ENCODE data around the gene PWWP2B.
"Not testable (repeated sequence)": the region's sequence is repeated elsewhere in the genome, so short reads cannot be mapped to it uniquely, and the experiment has no call there.

The PWWP2B gene

DNA sequence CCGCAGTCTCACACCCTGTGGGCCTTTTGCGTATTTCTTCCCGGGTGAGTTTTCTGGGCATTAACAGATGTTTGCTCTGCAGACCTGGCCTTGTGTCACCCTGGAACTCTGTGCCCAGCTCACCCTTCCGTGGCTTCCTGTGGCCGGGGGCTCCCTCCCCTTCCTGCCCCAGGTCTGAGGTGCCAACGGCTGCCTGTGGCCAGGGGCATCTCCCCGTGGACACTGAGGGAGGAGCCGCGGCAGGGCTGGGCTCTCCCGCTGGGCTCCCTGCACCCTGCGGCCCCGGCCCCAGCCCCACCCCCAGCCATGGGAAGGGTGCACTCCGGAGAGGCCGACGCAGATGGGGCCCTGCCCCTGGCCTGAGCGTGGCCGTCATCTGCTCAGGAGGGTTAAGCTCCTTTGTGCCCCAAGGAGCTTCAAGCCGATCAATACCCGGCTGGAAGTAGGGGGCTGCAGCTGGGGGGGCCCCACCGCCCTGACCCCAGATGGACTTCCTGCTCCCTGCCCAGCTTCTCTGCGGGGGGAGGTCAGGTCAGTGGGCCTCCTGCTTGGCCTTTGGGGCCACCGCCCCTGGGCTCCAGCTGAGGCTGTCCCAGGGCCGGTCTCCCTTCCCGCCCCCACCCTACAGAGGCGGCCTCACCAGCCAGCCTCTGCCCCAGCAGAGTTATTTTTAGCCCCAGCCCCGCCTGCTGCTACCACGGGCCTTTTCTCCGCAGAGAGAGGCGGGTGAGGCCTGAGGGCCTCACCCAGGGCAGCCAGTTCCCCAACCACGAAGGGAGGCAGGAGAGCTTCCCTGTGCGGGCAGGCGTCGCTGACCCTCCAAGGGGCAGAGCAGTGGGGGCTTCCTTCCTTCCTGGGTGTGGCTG lies 24.2 kb downstream of the PWWP2B start:
- peak; percentile 26 for DNase-seq

DNA sequence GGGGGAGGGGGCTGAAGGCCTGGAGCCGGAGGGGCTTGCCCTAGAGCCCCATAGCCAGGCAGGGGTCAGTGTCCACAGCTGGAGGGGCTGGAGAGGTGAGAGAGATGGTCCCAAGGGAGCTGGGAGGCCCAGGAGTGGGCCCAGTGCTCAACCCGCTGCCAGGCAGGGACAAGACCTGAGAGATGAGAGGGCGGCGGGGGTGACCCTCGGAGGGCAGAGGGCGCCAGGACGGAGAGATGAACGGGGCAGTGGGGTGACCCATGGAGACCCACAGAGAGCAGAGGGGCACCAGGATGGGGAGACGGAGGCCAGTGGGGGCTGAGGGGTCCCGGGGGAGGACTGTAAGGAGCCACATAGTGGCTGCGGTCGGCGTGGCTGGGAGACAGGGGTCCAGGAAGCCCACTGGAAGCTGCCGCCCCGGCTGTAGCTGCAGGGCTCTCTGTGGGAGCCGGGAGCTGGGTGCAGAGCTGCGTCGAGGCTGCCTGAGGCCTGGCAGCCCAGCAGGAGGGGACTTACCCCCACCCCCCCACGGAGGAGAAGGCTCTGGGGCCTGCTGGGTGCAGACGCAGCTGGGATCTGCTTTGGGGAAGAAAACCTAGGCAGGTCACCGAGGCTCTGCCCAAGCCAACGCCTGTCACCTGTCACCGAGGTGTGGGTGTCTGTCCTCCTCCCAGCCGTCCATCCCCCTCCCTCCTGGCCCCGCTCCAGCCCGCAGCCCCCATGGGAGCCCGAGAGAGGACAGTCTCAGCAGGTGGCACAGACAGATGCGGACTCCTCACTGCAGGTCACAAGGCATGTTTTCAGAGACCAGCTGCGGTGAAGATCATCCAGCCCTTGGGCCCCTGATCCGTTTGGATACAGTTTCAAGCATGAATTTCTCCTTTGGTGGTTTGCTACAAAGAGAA lies 25.1 kb downstream of the PWWP2B start:
- DNase-seq: no peak

DNA sequence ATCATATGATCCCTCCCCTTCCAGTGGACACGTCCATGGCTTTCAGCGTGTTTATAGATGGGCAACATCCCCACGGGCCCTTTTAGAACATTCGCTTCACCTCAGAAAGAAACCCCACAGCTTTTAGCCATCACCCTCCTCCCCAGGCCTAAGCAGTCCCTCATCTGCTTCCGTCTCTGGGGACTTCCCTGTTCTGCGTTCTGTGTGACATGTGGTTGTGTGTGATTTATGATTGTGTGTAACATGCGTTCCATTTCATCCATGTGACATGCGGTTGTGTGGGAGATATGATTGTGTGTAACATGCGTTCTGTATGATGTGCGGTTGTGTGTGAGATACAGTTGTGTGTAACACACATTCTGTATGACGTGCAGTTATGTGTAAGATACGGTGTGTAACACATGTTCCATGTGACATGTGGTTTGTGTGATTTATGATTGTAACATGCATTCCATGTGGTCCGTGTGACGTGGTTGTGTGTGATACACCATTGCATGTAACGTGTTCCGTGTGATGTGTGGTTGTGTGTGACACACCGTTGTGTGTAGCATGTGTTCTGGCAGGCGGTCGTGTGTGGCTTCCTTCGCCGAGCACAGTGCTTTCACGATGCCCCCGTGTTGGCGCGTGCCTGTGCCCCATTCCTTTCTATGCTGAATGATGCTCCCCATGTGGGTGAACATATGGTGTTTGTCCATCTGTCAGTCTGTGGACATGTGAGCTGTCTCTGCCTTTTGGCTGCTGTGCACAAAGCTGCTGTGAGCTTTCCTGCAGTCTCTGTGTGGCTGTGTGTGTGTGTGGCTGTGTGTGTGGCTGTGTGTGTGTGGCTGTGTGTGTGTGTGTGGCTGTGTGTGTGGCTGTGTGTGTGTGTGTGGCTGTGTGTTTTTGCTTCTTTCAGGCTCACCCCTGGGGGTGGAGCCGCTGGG lies 26.2 kb downstream of the PWWP2B start:
- DNase-seq: no peak

DNA sequence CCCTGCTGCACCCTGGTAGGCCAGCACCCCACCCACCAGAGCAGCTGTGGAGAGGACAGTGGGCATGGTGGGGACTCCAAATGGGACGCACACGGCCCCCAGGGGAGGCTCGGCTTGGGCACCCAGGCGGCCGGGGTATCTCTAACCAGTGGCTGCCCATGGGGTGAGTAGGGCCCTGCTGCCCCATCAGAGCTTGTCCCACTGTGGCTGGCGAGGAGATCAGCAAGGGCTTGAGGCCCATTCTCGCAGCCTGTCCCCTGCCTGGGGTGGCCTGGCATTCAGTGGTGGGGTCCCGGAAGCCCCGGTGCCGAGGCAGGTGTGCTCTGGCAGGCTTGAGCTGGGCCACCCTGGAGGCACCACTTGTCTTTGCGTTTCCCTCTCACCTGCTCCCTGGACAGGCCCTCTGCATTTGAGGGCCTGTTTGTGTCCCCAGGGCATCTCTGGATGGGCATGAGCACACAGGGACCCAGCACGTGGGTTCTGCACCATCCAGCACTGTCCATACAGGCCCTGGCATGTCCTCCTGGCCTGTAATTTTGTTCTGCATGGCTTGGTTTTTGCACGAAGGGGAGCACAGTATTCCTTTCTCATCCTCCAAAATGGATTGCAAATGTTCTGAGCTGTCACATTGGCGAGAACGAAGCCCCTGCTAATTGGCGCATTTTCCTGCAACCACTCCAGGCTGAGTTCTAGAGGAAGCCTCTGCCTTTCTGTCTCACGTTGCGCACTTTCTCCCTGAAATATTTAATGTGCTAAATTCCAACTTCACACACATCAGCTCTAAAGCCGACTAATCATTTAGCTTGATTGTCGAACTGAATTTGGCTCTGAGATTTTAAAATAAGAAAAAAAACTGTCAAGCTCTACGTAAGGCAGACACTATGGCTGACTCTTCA lies 27.2 kb downstream of the PWWP2B start:
- DNase-seq: no peak

DNA sequence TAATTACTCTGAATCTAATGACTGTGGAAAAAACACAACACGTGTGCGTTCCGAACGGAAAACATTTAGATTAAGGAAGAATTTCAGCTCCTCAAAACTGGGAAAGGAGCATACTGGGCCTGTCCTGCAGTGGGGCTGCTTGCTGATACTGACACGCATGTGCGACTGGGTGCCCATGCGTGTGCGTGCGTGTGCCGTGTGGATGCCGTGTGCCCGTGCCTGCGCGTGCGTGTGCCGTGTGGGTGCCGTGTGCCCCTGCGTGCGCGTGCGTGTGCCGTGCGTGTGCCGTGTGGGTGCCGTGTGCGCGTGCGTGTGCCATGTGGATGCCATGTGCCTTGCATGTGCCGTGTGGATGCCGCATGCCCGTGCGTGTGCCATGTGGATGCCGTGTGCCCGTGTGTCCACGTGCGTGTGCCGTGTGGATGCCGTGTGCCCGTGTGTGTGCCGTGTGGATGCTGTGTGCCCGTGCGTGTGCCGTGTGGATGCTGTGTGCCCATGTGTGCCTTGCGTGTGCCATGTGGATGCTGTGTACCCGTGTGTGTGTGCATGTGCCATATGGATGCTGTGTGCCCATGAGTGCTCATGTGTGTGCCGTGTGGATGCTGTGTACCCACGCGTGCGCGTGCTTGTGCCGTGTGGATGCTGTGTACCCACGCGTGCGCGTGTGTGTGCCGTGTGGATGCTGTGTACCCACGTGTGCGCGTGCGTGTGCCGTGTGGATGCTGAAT lies 28.2 kb downstream of the PWWP2B start:
- DNase-seq: no peak

DNA sequence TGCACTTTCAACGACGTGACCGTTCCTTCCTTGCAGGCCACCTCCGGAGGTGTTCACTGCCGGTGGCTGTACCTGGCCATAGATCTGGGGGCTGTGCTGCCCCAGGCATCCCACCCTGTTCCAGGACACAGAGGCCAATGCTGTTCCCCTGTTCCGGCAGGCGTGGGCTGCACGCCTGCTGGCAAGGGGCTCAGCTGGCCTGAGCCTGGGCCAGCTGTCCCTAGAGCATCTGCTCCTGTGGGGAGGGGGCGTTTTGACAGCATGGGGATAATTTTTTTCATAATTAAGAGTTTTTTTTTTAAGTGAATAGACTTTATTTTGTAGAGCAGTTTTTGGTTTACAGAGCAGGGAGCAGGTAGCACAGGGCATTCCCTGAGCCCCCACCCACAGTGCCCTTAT lies 28.8 kb downstream of the PWWP2B start:
- DNase-seq: no peak

DNA sequence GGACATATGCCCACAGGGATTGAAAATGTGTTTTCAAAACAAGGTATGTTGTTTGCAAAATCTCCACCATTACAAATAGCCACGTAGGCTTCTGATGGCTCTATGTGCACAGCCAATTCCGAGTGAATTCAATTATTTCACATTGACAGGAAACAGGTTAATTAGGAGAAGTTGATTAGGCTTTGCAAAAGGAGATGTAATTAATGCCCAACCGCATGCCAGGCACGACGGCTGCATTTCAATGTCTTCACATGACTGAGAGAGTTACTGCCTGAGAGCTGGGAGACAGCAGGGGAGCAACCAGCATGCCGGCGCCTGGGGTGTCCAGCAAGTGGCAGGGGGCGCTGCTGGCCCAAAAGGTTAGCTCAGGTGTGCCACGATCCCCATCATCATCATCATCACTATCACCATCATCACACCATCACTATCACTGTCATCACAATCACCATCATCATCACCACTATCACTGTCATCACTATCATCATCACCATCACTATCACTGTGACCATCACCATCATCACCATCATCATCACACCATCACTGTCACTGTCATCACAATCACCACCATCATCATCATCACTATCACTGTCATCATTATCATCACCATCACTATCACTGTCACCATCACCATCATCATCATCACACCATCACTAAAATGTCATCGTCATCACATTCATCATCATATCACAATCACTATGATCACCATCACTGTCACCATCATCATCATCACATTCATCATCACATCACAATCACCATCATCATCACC lies 30.2 kb downstream of the PWWP2B start:
- DNase-seq: no peak

DNA sequence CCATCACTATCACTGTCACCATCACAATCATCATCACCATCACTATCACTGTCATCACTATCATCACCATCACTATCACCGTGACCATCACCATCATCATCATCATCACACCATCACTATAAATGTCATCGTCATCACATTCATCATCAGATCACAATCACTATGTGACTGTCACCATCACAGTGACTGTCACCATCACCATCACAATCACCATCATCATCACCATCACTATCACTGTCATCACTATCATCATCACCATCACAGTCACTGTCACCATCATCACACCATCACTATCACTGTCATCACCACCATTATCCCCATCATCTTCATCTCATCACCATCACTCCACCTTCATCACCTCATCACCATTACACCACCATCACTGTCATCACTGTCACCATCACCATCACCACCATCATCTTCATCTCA lies 31.0 kb downstream of the PWWP2B start:
- no peak for DNase-seq

DNA sequence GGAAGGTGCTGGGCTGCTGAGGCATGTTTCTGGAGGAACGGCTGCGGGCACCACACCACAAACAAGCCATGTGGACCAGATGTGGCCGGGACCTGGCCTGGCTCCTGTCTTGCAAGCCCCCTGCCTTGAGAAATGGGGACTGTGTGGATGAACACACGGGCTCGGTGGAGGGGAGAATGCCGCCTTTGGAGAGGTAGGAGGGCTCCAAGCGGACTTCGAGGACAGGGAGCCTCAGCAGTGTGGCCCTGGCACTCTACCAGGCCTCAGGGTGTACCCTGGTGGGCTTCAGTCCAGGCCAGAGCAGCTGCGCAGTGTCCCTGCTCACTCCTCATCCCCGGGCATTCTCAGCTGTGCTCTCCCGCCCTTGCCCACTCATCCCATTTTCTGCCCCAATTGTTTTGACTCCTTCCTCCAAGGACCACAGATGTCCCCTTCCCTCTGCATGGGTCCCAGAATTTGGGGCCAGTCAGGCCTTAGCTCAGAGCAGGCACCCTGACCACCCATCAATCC lies 31.5 kb downstream of the PWWP2B start:
- DNase-seq: no peak

DNA sequence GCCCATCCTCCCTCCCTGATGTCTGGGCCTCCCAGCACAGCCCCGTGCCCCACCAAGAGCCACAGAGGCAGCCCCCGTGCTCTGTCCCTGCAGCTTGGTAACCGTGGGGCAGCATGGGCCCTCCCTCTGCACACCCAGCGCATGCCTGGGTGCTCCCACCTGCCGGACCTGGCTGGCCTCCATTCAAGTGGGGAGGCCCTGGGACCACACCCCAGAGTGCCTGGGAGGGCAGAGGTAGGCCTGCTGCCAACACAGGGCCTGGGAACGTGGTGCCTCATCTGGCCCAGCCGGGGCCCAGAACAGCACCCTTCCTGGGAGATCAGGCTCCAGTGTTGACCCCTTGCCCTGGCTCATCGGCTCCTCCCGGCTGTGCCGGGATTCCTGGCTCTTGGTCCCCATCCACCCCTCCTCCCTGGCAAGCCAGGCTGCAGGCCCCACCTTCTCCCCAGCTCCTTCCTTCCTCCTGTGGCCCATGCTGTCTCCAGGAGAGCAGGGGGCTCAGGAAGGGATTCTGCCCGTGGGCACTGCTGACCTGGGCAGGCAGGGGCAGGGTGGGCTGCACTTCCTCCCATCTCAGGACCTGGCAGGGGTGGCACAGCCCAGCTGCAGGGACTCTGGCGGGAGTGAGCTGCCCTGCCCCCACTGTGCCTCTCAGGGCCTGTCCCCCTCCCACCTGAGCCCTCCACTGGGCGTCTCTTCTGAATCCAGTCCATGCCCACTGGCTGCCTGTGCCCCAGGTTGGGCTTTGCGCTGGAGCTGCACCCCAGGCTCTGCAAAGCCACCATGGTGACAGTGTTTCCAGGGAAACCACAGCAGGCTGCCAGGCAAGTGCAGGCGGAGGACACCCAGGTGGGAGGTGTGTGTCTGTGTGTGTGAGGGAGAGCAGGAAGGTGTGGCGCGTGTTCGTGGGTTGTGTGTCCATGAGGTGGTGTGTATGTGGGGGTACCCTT lies 32.6 kb downstream of the PWWP2B start:
- DNase-seq: peak; percentile 16

DNA sequence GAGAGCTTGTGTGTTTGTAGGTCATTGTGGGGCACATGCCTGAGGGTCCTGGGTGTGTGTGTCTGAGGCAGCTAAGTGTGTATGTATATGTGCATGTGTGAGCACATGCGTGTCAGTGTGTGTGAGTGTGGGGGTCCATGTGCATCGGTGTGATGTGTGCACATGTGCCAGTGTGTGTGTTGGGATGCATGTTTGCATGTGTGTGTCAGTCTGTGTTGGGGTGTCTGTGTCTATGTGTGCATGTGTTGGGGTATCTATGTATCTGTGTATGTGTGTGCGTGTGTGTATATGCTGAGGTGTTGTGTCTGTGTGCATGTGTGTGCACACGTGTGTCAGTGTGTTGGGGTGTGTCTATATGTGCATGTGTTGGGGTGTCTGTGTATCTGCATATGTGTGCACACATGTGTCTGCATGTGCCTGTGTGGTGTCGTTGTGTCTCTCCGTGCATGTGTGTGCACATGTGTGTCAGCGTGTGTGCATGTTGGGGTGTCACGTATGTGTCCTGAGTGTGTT lies 33.3 kb downstream of the PWWP2B start:
- no peak for DNase-seq

DNA sequence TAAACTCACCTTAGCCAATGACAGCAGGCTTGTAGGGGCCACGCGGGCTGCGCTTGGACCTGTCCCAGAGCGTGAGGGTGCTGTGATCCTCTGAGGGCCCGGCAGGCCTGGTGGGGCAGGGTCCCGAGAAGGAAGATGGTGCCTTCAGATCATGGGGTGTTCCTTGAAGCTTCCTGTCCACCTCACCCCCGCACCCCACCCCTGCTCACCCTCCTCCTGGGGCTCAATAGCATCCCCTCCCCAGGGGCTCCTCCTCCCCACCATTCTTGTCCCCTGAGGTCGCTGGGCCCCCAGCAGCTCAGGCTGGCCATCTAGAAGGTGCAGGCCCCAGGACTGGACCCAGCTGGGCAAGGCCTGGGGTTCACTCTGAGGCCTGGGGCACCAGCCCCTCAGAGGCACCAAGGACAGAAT lies 33.9 kb downstream of the PWWP2B start:
- DNase-seq: no peak

DNA sequence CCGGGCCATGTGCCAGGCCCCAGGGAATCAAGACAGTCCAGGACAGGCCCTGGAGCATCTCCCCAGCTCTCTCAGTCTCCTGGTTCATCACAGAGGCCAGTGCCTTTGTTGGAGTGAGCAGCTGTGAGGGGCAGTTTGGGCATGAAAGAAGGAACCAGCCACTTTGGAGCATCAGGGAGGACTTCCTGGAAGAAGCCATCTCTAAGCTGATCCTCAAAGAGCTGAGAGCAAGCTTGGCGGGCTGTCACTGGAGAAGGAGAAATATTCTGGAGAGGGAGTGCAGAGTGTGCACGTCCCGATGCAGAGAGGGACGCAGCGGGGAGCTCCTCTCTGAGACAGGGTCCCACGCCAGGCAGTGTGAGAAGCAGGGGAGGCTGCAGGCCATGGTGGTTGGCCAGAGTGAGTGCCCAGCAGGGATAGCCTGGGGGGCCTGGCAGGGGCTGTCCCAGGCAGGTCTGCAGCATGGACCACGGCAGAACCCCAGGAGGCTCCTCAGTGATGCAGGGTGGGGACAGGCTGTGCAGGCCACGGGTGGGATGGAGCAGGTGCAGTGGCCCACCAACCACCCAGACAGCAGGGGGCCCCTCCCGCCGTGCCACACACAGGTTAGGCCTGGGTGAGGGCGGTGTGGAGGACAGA lies 34.7 kb downstream of the PWWP2B start:
- DNase-seq: no peak

DNA sequence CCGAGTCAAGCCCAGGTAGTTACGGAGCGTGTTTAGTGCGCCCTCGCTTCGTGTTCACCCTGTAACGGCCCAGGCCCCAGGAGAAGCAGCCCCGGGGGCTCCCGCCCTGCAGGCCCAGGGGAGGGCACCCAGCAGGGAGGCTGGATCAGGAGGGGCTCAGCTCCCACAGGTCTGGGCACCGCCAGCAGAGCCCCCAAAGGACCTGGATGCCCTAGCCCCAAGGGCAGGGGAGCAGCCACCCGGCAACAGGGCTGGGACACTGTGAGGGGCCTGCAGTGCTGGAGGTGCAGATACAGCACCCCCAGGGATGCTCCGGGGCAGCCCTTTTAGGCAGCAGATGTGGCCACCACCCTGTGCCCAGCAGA lies 35.2 kb downstream of the PWWP2B start:
- no peak for DNase-seq

DNA sequence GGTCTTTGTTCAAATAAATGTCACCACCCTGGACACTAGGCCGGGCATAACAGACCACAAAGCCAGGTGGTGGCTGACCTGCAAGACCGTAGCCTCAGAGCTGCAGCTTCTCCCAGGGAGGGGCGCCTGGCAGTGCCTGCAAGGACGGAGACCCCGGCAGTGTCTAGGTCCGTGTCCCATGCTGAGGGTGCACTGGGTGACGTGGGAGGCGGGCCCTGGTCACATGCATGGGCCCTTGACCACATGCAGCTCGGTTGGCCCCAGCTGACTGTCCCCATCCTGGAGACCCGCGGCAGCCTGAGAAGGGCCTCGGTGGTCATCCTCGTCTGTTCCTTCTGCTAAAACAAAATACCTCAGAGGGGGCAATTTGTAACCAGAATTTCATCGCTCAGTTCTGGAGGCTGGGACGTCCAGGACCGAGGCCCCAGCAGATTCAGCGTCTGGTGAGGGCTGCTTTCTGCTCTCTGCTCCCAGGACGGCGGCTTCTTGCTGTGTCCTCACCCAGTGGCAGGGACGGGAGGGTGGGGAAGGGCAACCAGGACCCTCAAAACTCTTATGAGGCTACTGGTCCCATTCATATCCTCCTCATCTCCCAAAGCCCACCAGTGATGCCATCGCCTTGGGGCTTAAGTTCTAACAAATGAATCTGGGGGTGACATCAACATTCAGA lies 36.8 kb downstream of the PWWP2B start:
- DNase-seq: no peak

DNA sequence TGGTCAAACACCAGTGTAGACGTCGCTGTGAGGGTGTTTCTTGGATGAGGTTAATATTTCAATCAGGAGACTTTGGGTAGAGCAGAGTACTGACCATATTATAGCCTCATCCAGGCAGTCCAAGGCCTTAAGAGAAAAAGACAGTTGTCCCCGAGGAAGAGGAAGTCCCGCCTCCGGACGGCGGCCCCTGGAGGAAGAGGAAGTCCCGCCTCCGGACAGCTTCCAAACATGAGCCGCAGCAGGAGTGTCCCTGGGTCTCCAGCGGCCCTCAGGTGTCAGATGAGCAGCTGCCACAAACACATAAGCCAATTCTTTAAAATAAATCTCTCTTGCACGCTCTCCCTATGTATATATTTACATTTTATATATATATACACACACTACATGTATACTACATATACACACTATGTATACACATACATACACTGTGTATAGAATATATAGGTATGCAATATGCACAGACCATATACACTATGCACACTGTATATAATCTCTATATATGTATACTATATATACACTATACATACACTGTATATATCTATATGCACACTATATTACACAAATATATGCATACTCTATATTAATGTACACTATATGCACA lies 37.5 kb downstream of the PWWP2B start:
- DNase-seq: no peak

DNA sequence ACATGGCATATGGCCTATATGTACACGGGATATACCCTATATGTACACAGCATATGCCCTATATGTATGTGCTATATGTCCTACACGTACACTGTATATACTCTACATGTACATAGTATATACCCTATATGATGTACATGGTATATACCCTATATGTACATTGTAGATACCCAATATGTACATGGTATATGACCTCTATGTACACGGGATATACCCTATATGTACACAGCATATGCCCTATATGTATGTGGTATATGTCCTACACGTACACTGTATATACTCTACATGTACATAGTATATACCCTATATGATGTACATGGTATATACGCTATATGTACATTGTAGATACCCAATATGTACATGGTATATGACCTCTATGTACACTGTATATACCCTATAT lies 38.3 kb downstream of the PWWP2B start:
- DNase-seq: not testable (repeated sequence)

All from NCI-H526 treated with DMSO at 0.1 percent for 48 hours (cell line).